Neural cell (in vitro differentiated cells): ENCODE results near the gene SMIM29. TPM values are rescaled to one million over a fixed set of nuclear protein-coding genes. Genes with fewer than 3 reads are reported as not detected.

ENCODE experiments used
- H2AFZ ChIP-seq: fragments of 200-600, 300-800 bp; sonication (generic), shearing (Covaris generic); 2 replicates; pipeline ENCODE4 v1.6.0; 2014; ENCODE audit warnings: low read depth, mild to moderate bottlenecking, antibody characterized with exemption, low read length, moderate library complexity
- H3F3A ChIP-seq: fragments of 200-600 bp; shearing (Covaris generic); 2 replicates; pipeline ENCODE4 v1.6.1; 2016; ENCODE audit warnings: mild to moderate bottlenecking, moderate library complexity, mixed read lengths, antibody characterized with exemption, low read length; ENCODE audit not compliant: insufficient read depth, poor library complexity, severe bottlenecking
- H3K27ac ChIP-seq: fragments of 200-600, 300-800 bp; sonication (generic), shearing (Covaris generic); 2 replicates; pipeline ENCODE4 v1.5.1; 2014; ENCODE audit warnings: mild to moderate bottlenecking, low read length, moderate library complexity
- H3K27me3 ChIP-seq: fragments of 300-800, 200-600 bp; sonication (generic), shearing (Covaris generic); 2 replicates; pipeline ENCODE4 v1.6.0; 2014; ENCODE audit warnings: mild to moderate bottlenecking, low read depth, low read length, moderate library complexity; ENCODE audit not compliant: insufficient read depth
- H3K36me3 ChIP-seq: fragments of 300-800, 200-600 bp; sonication (generic), shearing (Covaris generic); 2 replicates; pipeline ENCODE4 v1.5.1; 2014; ENCODE audit warnings: mild to moderate bottlenecking, antibody characterized with exemption, low read length, moderate library complexity; ENCODE audit not compliant: insufficient read depth
- H3K4me2 ChIP-seq: fragments of 300-800, 200-600 bp; sonication (generic), shearing (Covaris generic); 2 replicates; pipeline ENCODE4 v1.6.0; 2014; ENCODE audit warnings: mild to moderate bottlenecking, low read length
- H3K4me3 ChIP-seq: fragments of 300-800, 200-600 bp; sonication (generic), shearing (Covaris generic); 2 replicates; pipeline ENCODE4 v1.5.1; 2014; ENCODE audit warnings: mild to moderate bottlenecking, low read length, moderate library complexity
- H3K79me2 ChIP-seq: fragments of 200-600 bp; shearing (Covaris generic); replicated peaks from 2 replicates; pipeline ENCODE4 v1.6.0; 2014; ENCODE audit warnings: mild to moderate bottlenecking, low read length, moderate library complexity; ENCODE audit not compliant: insufficient read depth
- H3K9ac ChIP-seq: fragments of 300-800, 200-600 bp; sonication (generic), shearing (Covaris generic); 2 replicates; pipeline ENCODE4 v1.6.1; 2016; ENCODE audit warnings: mild to moderate bottlenecking, low read length, mixed read lengths
- H3K9me2 ChIP-seq: fragments of 200-600 bp; shearing (Covaris generic); 2 replicates; pipeline ENCODE4 v1.6.1; 2016; ENCODE audit warnings: mild to moderate bottlenecking, low read length, mixed read lengths; ENCODE audit not compliant: insufficient read depth
- H3K9me3 ChIP-seq: fragments of 200-600, 300-800 bp; sonication (generic), shearing (Covaris generic); 2 replicates; pipeline ENCODE4 v1.6.1; 2016; ENCODE audit warnings: mild to moderate bottlenecking, mixed run types, low read length, moderate library complexity, mixed read lengths
- H4K20me1 ChIP-seq: fragments of 200-600 bp; shearing (Covaris generic); 2 replicates; pipeline ENCODE4 v1.6.1; 2016; ENCODE audit warnings: mild to moderate bottlenecking, mixed run types; ENCODE audit not compliant: insufficient read depth
- CTCF ChIP-seq: fragments of 450-650 bp; IDR thresholded peaks from 2 replicates; pipeline ENCODE4 v1.5.1; 2014; ENCODE audit warnings: antibody characterized with exemption, mild to moderate bottlenecking, moderate library complexity; ENCODE audit not compliant: poor library complexity, severe bottlenecking
- EP300 ChIP-seq: fragments of 450-650 bp; conservative IDR thresholded peaks from 2 replicates; pipeline ENCODE4 v1.6.1; 2014; ENCODE audit warnings: antibody characterized with exemption, mild to moderate bottlenecking, moderate library complexity; ENCODE audit not compliant: poor library complexity, severe bottlenecking
- EZH2 ChIP-seq: fragments of 200-600, 300-800 bp; shearing (Covaris generic), sonication (generic); IDR thresholded peaks from 2 replicates; pipeline ENCODE4 v1.6.1; 2014; ENCODE audit warnings: antibody characterized with exemption, low read length, borderline replicate concordance, mild to moderate bottlenecking; ENCODE audit not compliant: insufficient read depth, poor library complexity, severe bottlenecking
- MXI1 ChIP-seq: fragments of 450-650 bp; conservative IDR thresholded peaks from 2 replicates; pipeline ENCODE4 v1.6.1; 2014; ENCODE audit warnings: antibody characterized with exemption, mild to moderate bottlenecking; ENCODE audit not compliant: poor library complexity, severe bottlenecking
- POLR2AphosphoS5 ChIP-seq: IDR thresholded peaks from 2 replicates; pipeline ENCODE4 v1.6.1; 2012
- RAD21 ChIP-seq: fragments of 450-650 bp; conservative IDR thresholded peaks from 2 replicates; pipeline ENCODE4 v1.6.1; 2014; ENCODE audit warnings: antibody characterized with exemption, mild to moderate bottlenecking, moderate library complexity
- REST ChIP-seq: IDR thresholded peaks from 2 replicates; pipeline ENCODE4 v1.6.1; 2012; ENCODE audit warnings: borderline replicate concordance
- SMC3 ChIP-seq: fragments of 450-650 bp; conservative IDR thresholded peaks from 2 replicates; pipeline ENCODE4 v1.6.1; 2014; ENCODE audit warnings: antibody characterized with exemption, mild to moderate bottlenecking, moderate library complexity; ENCODE audit not compliant: poor library complexity
- TAF1 ChIP-seq: IDR thresholded peaks from 2 replicates; pipeline ENCODE4 v1.6.1; 2012; ENCODE audit warnings: low read depth
- polyA plus RNA-seq: library from polyadenylated mRNA; depleted of rRNA; stranded (reverse); fragments of >200 nt; gene quantifications from 2 replicates; pipeline ENCODE4 v1.2.3, GENCODE V29; 2014

The SMIM29 gene
- polyA plus RNA-seq, 1 donor from 2014 or later = 82.1 TPM

- no peak overlapping the region for H3K4me2 ChIP-seq
- H3K27me3 ChIP-seq = no peaks in the 10 kb centered on the region
- no peak overlapping the region for H2AFZ ChIP-seq
- H3K27ac ChIP-seq = no peak overlapping the region
- no peaks in the 10 kb centered on the region for H4K20me1 ChIP-seq
- no peaks in the 10 kb centered on the region for H3K9me3 ChIP-seq
- no peaks in the 10 kb centered on the region for H3K36me3 ChIP-seq
- no peak overlapping the region for H3K4me3 ChIP-seq
- no peaks in the 10 kb centered on the region for H3K9me2 ChIP-seq
- no peaks in the 10 kb centered on the region for H3K79me2 ChIP-seq
- H3K9ac ChIP-seq = no peak overlapping the region
- TF ChIP-seq RAD21 = no peak
- TF ChIP-seq EP300 = no peak
- TF ChIP-seq CTCF = no peak
- no peak for TF ChIP-seq MXI1
- TF ChIP-seq POLR2AphosphoS5 = no peak
- no peak for TF ChIP-seq EZH2
- TF ChIP-seq REST = no peak
- no peak for TF ChIP-seq SMC3
- TF ChIP-seq TAF1 = no peak
- H3F3A ChIP-seq = no peaks in the 10 kb centered on the region
Observed at GRCh38 chr6:34276191-34276590, 27.4 kb upstream of the SMIM29 start.

- no peaks in the 10 kb centered on the region for H3K9me3 ChIP-seq
- H3K27ac ChIP-seq = no peak overlapping the region
- no peaks in the 10 kb centered on the region for H4K20me1 ChIP-seq
- H3K4me3 ChIP-seq = no peak overlapping the region
- no peak overlapping the region for H3K4me2 ChIP-seq
- no peaks in the 10 kb centered on the region for H3K9me2 ChIP-seq
- TF ChIP-seq REST = no peak
- no peak for TF ChIP-seq CTCF
- TF ChIP-seq TAF1 = no peak
- no peak for TF ChIP-seq MXI1
- TF ChIP-seq SMC3 = no peak
- no peak for TF ChIP-seq POLR2AphosphoS5
- H2AFZ ChIP-seq = no peak overlapping the region
- H3K79me2 ChIP-seq = no peaks in the 10 kb centered on the region
- no peaks in the 10 kb centered on the region for H3K27me3 ChIP-seq
- H3K9ac ChIP-seq = no peak overlapping the region
- no peaks in the 10 kb centered on the region for H3K36me3 ChIP-seq
- no peaks in the 10 kb centered on the region for H3F3A ChIP-seq
Observed at GRCh38 chr6:34275128-34275804, 26.5 kb upstream of the SMIM29 start.
